IMR-90 (cell line): ENCODE measurements around the gene PALMD. TPM values are rescaled to one million over a fixed set of nuclear protein-coding genes. Genes with fewer than 3 reads are reported as not detected.
A peak's percentile ranks its signal among the peaks of the same experiment; 100 is the strongest.

Experiments used
- ATAC-seq: fragments of 200-7000 bp; cut with Tn5 transposase; 2 replicates; pipeline ENCODE4 v1.9.1; 2020; ENCODE audit warnings: low read depth, mild to moderate bottlenecking, moderate library complexity
- BruUV-seq: library from RNA; stranded (reverse); fragments of 400-500 nt; replicated peaks from 2 replicates; lab custom pipeline; 2021; lab: Mats Ljungman, UMichigan
- CTCF ChIA-PET: fragments of 300-600 bp; formaldehyde crosslinking; extraction: SDS; loops from one replicate; lab custom pipeline; 2021; ENCODE audit warnings: antibody characterized with exemption; lab: Yijun Ruan, JAX
- POLR2A ChIA-PET: fragments of 300-600 bp; sonication (Branson Sonifier 250); formaldehyde crosslinking; loops from one replicate; lab custom pipeline; 2022; ENCODE audit warnings: antibody characterized with exemption; ENCODE audit not compliant: unreplicated experiment; lab: Charles Lee
- DNase-seq: peaks from one replicate; pipeline ENCODE4 v3.0.0; 2013
- H2AFZ ChIP-seq: replicated peaks from 2 replicates; pipeline ENCODE3; 2013; ENCODE audit warnings: low read length, mild to moderate bottlenecking; ENCODE audit not compliant: poor library complexity
- H2AK5ac ChIP-seq: 2 replicates; pipeline ENCODE4 v1.6.1; 2013; ENCODE audit warnings: low read depth, low read length, inconsistent platforms
- H2AK9ac ChIP-seq: replicated peaks from 2 replicates; pipeline ENCODE3; 2013; ENCODE audit warnings: mild to moderate bottlenecking, low read depth, low read length, moderate library complexity; ENCODE audit not compliant: poor library complexity
- H2BK120ac ChIP-seq: 2 replicates; pipeline ENCODE4 v1.6.1; 2013; ENCODE audit warnings: low read depth, low read length, inconsistent platforms
- H2BK15ac ChIP-seq: 3 replicates; pipeline ENCODE4 v1.6.1; 2013; ENCODE audit warnings: low read depth, low read length, inconsistent platforms
- H2BK20ac ChIP-seq: 2 replicates; pipeline ENCODE4 v1.6.1; 2013; ENCODE audit warnings: low read depth, mild to moderate bottlenecking, inconsistent platforms, low read length, moderate library complexity
- H2BK5ac ChIP-seq: 2 replicates; pipeline ENCODE4 v1.6.1; 2013; ENCODE audit warnings: mild to moderate bottlenecking, low read depth, low read length, inconsistent platforms; ENCODE audit not compliant: poor library complexity, severe bottlenecking
- H3K14ac ChIP-seq: replicated peaks from 2 replicates; pipeline ENCODE4 v1.6.1; 2013; ENCODE audit warnings: low read depth, low read length, inconsistent platforms
- H3K18ac ChIP-seq: 2 replicates; pipeline ENCODE4 v1.6.1; 2013; ENCODE audit warnings: low read depth, low read length, control low read depth
- H3K23ac ChIP-seq: 2 replicates; pipeline ENCODE4 v1.6.1; 2013; ENCODE audit warnings: low read depth, low read length, inconsistent platforms
- H3K27ac ChIP-seq: 2 replicates; pipeline ENCODE4 v1.5.1; 2013; ENCODE audit warnings: mild to moderate bottlenecking, control low read depth, low read length; ENCODE audit not compliant: insufficient read depth
- H3K27me3 ChIP-seq: 2 replicates; pipeline ENCODE4 v1.6.1; 2013; ENCODE audit warnings: low read length; ENCODE audit not compliant: control insufficient read depth, insufficient read depth
- H3K36me3 ChIP-seq: 2 replicates; pipeline ENCODE4 v1.6.1; 2013; ENCODE audit warnings: low read length, mixed read lengths; ENCODE audit not compliant: control insufficient read depth, insufficient read depth
- H3K4ac ChIP-seq: 2 replicates; pipeline ENCODE4 v1.6.1; 2013; ENCODE audit warnings: low read depth, low read length, inconsistent platforms
- H3K4me1 ChIP-seq: 2 replicates; pipeline ENCODE4 v1.6.1; 2013; ENCODE audit warnings: low read length, mixed read lengths; ENCODE audit not compliant: control insufficient read depth, insufficient read depth
- H3K4me2 ChIP-seq: 2 replicates; pipeline ENCODE4 v1.6.1; 2013; ENCODE audit warnings: low read depth, mild to moderate bottlenecking, control low read depth, low read length, moderate library complexity
- H3K4me3 ChIP-seq: 2 replicates; pipeline ENCODE4 v1.5.1; 2013; ENCODE audit warnings: low read depth, mild to moderate bottlenecking, control low read depth, low read length, moderate library complexity; ENCODE audit not compliant: insufficient read depth
- H3K56ac ChIP-seq: 2 replicates; pipeline ENCODE4 v1.6.1; 2013; ENCODE audit warnings: low read length, inconsistent platforms; ENCODE audit not compliant: insufficient read depth; ENCODE audit errors: extremely low read depth
- H3K79me1 ChIP-seq, 2 experiments: 2 replicates each; pipeline ENCODE4 v1.6.1; 2013; ENCODE audit warnings: low read length in 2 of 2, inconsistent platforms in 1 of 2, low read depth in 1 of 2
- H3K9ac ChIP-seq: 2 replicates; pipeline ENCODE4 v1.6.1; 2013; ENCODE audit warnings: low read depth, low read length, control low read depth
- H3K9me1 ChIP-seq: 2 replicates; pipeline ENCODE4 v1.6.1; 2013; ENCODE audit warnings: low read length, inconsistent platforms; ENCODE audit not compliant: insufficient read depth
- H3K9me3 ChIP-seq: 2 replicates; pipeline ENCODE4 v1.6.1; 2013; ENCODE audit warnings: low read length; ENCODE audit not compliant: control insufficient read depth, insufficient read depth
- H4K20me1 ChIP-seq: 2 replicates; pipeline ENCODE4 v1.6.1; 2013; ENCODE audit warnings: low read length, inconsistent platforms; ENCODE audit not compliant: insufficient read depth
- H4K5ac ChIP-seq: 2 replicates; pipeline ENCODE4 v1.6.1; 2013; ENCODE audit warnings: mild to moderate bottlenecking, low read depth, low read length, control low read depth
- H4K8ac ChIP-seq, 2 experiments: 2 replicates each; pipeline ENCODE4 v1.6.1; 2013; ENCODE audit warnings: low read depth in 2 of 2, low read length in 2 of 2, control low read depth in 1 of 2, inconsistent platforms in 1 of 2
- H4K91ac ChIP-seq: 2 replicates; pipeline ENCODE4 v1.6.1; 2013; ENCODE audit warnings: low read depth, low read length, inconsistent platforms; ENCODE audit not compliant: insufficient read depth
- BHLHE40 ChIP-seq: fragments of 150-350 bp; IDR thresholded peaks from 2 replicates; pipeline ENCODE4 v1.6.1; 2016; ENCODE audit warnings: mild to moderate bottlenecking, low read depth, low read length
- CEBPB ChIP-seq: IDR thresholded peaks from 2 replicates; pipeline ENCODE4 v1.6.1; 2012; ENCODE audit warnings: low read depth, low read length, improper control_type of control experiment
- CHD1 ChIP-seq: IDR thresholded peaks from 2 replicates; pipeline ENCODE4 v1.6.1; 2012; ENCODE audit warnings: low read depth, low read length, improper control_type of control experiment
- CTCF ChIP-seq: conservative IDR thresholded peaks from 2 replicates; pipeline ENCODE4 v1.5.1; 2012; ENCODE audit warnings: mild to moderate bottlenecking, low read depth, low read length, improper control_type of control experiment
- ELK1 ChIP-seq: fragments of 150-350 bp; IDR thresholded peaks from 2 replicates; pipeline ENCODE4 v1.6.1; 2016; ENCODE audit warnings: low read depth, mild to moderate bottlenecking, low read length, moderate library complexity, borderline replicate concordance
- FOS ChIP-seq: fragments of 150-350 bp; IDR thresholded peaks from 2 replicates; pipeline ENCODE4 v1.6.1; 2016; ENCODE audit warnings: low read depth, low read length
- MAFK ChIP-seq: IDR thresholded peaks from 2 replicates; pipeline ENCODE4 v1.6.1; 2012; ENCODE audit warnings: low read depth, low read length, improper control_type of control experiment
- MAZ ChIP-seq: IDR thresholded peaks from 2 replicates; pipeline ENCODE4 v1.6.1; 2012; ENCODE audit warnings: low read depth, mild to moderate bottlenecking, low read length, improper control_type of control experiment, moderate library complexity, borderline replicate concordance
- MXI1 ChIP-seq: IDR thresholded peaks from 2 replicates; pipeline ENCODE4 v1.6.1; 2012; ENCODE audit warnings: low read depth, mild to moderate bottlenecking, low read length, moderate library complexity, borderline replicate concordance
- NFE2L2 ChIP-seq: fragments of 150-350 bp; IDR thresholded peaks from 2 replicates; pipeline ENCODE4 v1.6.1; 2016; ENCODE audit warnings: low read depth, mild to moderate bottlenecking, low read length
- POLR2A ChIP-seq: IDR thresholded peaks from 2 replicates; pipeline ENCODE4 v1.6.1; 2012; ENCODE audit warnings: mild to moderate bottlenecking, low read depth, low read length
- RAD21 ChIP-seq: IDR thresholded peaks from 2 replicates; pipeline ENCODE4 v1.6.1; 2012; ENCODE audit warnings: low read length, improper control_type of control experiment
- RCOR1 ChIP-seq: IDR thresholded peaks from 2 replicates; pipeline ENCODE4 v1.6.1; 2012; ENCODE audit warnings: mild to moderate bottlenecking, low read length, improper control_type of control experiment; ENCODE audit not compliant: insufficient replicate concordance
- RFX5 ChIP-seq: IDR thresholded peaks from 2 replicates; pipeline ENCODE4 v1.8.0; 2012; ENCODE audit warnings: low read depth, mild to moderate bottlenecking, low read length, moderate library complexity
- SMC3 ChIP-seq: fragments of 150-350 bp; IDR thresholded peaks from 2 replicates; pipeline ENCODE4 v1.6.1; 2016; ENCODE audit warnings: low read depth, mild to moderate bottlenecking, antibody characterized with exemption, low read length, moderate library complexity
- WGBS, 2 experiments: methylation state at CpG; one replicate each; pipeline versions ENCODE4 v1.1.5 to v1.1.7; 2013; ENCODE audit warnings: missing lambda C conversion rate in 2 of 2; ENCODE audit not compliant: insufficient read length in 1 of 2; ENCODE audit errors: extremely low coverage in 2 of 2; 5-methylcytosine and 5-hydroxymethylcytosine counted together
- dilution Hi-C: fragments of 300-500 bp; cut with HindIII; formaldehyde crosslinking; loops from one replicate; pipeline ENCODE4 v1.14.3; 2018; ENCODE audit warnings: low sequenced_read_pairs; ENCODE audit not compliant: unreplicated experiment
- in situ Hi-C: fragments of 300-500 bp; cut with MboI; formaldehyde crosslinking; loops from 3 replicates; pipeline ENCODE4 v1.14.3; 2019; ENCODE audit warnings: low sequenced_read_pairs, inconsistent platforms, mixed read lengths
- intact Hi-C: fragments of 100-400 bp; cut with micrococcal nuclease; formaldehyde crosslinking; loops from 2 replicates; pipeline ENCODE4 v1.10.0; 2022
- polyA plus RNA-seq, 3 experiments: library from polyadenylated mRNA; depleted of rRNA; stranded (reverse); fragments of >200 nt; gene quantifications; 2 replicates each; pipeline ENCODE4 v1.2.3, GENCODE V29; 2012; ENCODE audit warnings: low replicate concordance in 1 of 3
- total RNA-seq: library from RNA; depleted of rRNA; stranded (reverse); fragments of >200 nt; gene quantifications from 2 replicates; pipeline ENCODE4 v1.2.3, GENCODE V29; 2012
- TF ChIP-seq, protein P1 (sequence below): fragments of 150-350 bp; IDR thresholded peaks from 2 replicates; pipeline ENCODE4 v1.6.1; 2017; ENCODE audit warnings: mild to moderate bottlenecking, antibody characterized with exemption, low read length, low read depth

Gene PALMD
- total and polyA plus RNA-seq, 2 of the 4 experiments (the other 2 are of a cell fraction), result 0.51 to 0.72 TPM

GRCh38 chr1:99707535-99708142 lies 61.7 kb downstream of the PALMD start:
- CTCF ChIA-PET, result interaction anchor here (0.6 to 1.2 kb wide), 5 partner anchors 22 to 954 kb away, joined by 3 to 6 read pairs (median 4); no protein-coding TSS in a partner anchor
- Histone ChIP-seq H3K9ac (no peak overlapping the region), H3K4me1 (no peaks in the 10 kb centered on the region), H2AK9ac (no peak overlapping the region), H3K4me3 (no peak overlapping the region), H4K8ac (no peak overlapping the region), H4K91ac (no peak overlapping the region), H2BK15ac (no peak overlapping the region), H3K4ac (no peak overlapping the region), H2BK20ac (no peak overlapping the region), H3K4me2 (no peak overlapping the region), H3K9me1 (no peaks in the 10 kb centered on the region), H2BK120ac (no peak overlapping the region), H3K18ac (no peak overlapping the region), H2BK5ac (no peak overlapping the region), H4K20me1 (no peaks in the 10 kb centered on the region), H3K23ac (no peak overlapping the region), H3K27me3 (no peaks in the 10 kb centered on the region), H2AK5ac (no peak overlapping the region), H3K79me1 (no peaks in the 10 kb centered on the region), H3K14ac (no peak overlapping the region), H2AFZ (no peak overlapping the region), H4K5ac (no peak overlapping the region), H3K27ac (no peak overlapping the region), H3K36me3 (no peaks in the 10 kb centered on the region), H3K56ac (no peak overlapping the region), H3K9me3 (no peaks in the 10 kb centered on the region)
- no TSS peak for BruUV-seq
- POLR2A ChIA-PET, result no interaction called here
- ATAC-seq, result peak; percentile 97
- intact Hi-C loops (loop anchor here (1.0 to 10.0 kb wide), 7 partner anchors 180 to 959 kb away; no protein-coding TSS in a partner anchor), dilution Hi-C loops (no loop called here), in situ Hi-C loops (loop anchor here (10.0 kb wide), 1 partner anchor 913 kb away; no protein-coding TSS in a partner anchor)
- TF ChIP-seq CTCF, result peak; percentile 94
- TF ChIP-seq CEBPB, result no peak
- no peak for TF ChIP-seq RFX5
- no peak for TF ChIP-seq MXI1
- TF ChIP-seq CHD1, result no peak
- TF ChIP-seq RCOR1, result no peak
- TF ChIP-seq, protein P1, sequence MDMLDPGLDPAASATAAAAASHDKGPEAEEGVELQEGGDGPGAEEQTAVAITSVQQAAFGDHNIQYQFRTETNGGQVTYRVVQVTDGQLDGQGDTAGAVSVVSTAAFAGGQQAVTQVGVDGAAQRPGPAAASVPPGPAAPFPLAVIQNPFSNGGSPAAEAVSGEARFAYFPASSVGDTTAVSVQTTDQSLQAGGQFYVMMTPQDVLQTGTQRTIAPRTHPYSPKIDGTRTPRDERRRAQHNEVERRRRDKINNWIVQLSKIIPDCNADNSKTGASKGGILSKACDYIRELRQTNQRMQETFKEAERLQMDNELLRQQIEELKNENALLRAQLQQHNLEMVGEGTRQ, result no peak
- no peak for TF ChIP-seq MAZ
- 0 out of 2 replicates have a peak, but pooled peaks have one; percentile 31 for TF ChIP-seq POLR2A
- TF ChIP-seq FOS, result no peak
- TF ChIP-seq RAD21, result peak; percentile 98
- TF ChIP-seq NFE2L2, result no peak
- peak; percentile 93 for TF ChIP-seq SMC3
- TF ChIP-seq MAFK, result no peak
- no peak for TF ChIP-seq BHLHE40
- TF ChIP-seq ELK1, result no peak
- no CpG with 5 or more reads among the region's 4 CpGs for WGBS, 2 experiments
- peak; percentile 65 for DNase-seq
